ENCODE data around the gene MSMP. TPM values are rescaled to one million over a fixed set of nuclear protein-coding genes. Genes with fewer than 3 reads are reported as not detected.

MSMP gene
- total RNA-seq, 4 donors from 2014 or later, result not detected

DNA sequence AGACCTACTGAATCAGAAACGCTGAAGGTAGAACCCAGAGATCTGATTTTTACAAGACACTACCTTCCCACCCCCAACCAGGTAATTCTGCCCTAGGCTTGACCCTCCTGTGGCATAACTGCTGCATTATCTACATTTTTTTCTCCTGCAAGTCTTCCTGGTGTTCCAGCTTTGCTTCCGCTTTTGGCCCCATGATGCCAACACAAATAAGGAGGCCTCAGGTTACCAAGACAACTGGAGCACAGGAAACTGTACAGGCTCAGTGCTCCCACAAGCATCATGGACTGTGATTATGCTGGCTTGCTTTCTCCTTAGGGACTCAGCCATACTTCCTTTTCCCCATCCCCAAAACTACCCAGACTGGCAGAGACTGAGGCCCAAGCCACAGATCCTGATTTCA, 6.6 kb upstream of the MSMP start:
- intact Hi-C loops (cut with DNase I; ENCODE audit: low total_unique reads), result no loop called here

GRCh38 chr9:35759795-35760194, 5.7 kb upstream of the MSMP start:
- TF ChIP-seq POLR2A (IDR thresholded peaks at IDR 0.05), result no peak
- no peak for TF ChIP-seq CTCF (IDR thresholded peaks at IDR 0.05 in 4 of 5, conservative IDR thresholded peaks at IDR 0.05 in 1 of 5)
- Histone ChIP-seq H3K27ac (no peak overlapping the region), H3K4me3 (no peak overlapping the region), H3K36me3 (peaks cover 0 to 3% of the 10 kb centered on the region in 2 donors), H3K27me3 (no peaks in the 10 kb centered on the region), H3K4me1 (peaks cover 19 to 21% of the 10 kb centered on the region in 2 donors), H3K9me3 (no peaks in the 10 kb centered on the region)
- no peak for ATAC-seq
- intact Hi-C loops (cut with DNase I; ENCODE audit: low total_unique reads), result no loop called here
- in situ Hi-C loops (cut with MboI; ENCODE audit: low sequenced_read_pairs in 4 of 4), result no loop called here
- DNase-seq, result no peak

More for the DNA sequence above, 6.6 kb upstream of the MSMP start:
- Histone ChIP-seq H3K4me3 (no peak overlapping the region), H3K4me1 (peaks cover 19 to 21% of the 10 kb centered on the region in 2 donors), H3K27me3 (no peaks in the 10 kb centered on the region), H3K27ac (no peak overlapping the region), H3K36me3 (no peaks in the 10 kb centered on the region), H3K9me3 (no peaks in the 10 kb centered on the region)
- DNase-seq, result no peak
- ATAC-seq, result no peak
- no peak for TF ChIP-seq CTCF (IDR thresholded peaks at IDR 0.05 in 4 of 5, conservative IDR thresholded peaks at IDR 0.05 in 1 of 5)
- no peak for TF ChIP-seq POLR2A (IDR thresholded peaks at IDR 0.05)
- in situ Hi-C loops (cut with MboI; ENCODE audit: low sequenced_read_pairs in 4 of 4), result no loop called here

- Histone ChIP-seq H3K9me3 (no peaks in the 10 kb centered on the region), H3K4me3 (no peak overlapping the region), H3K36me3 (peaks cover 0 to 15% of the 10 kb centered on the region in 2 donors), H3K4me1 (peaks cover 19 to 21% of the 10 kb centered on the region in 2 donors), H3K27me3 (no peaks in the 10 kb centered on the region), H3K27ac (peak overlapping the region; percentile 81 to 95 (median 83))
- in situ Hi-C loops (cut with MboI; ENCODE audit: low sequenced_read_pairs in 4 of 4) (no loop called here), intact Hi-C loops (cut with DNase I; ENCODE audit: low total_unique reads) (no loop called here)
- no peak for TF ChIP-seq POLR2A (IDR thresholded peaks at IDR 0.05)
- no peak for TF ChIP-seq CTCF (IDR thresholded peaks at IDR 0.05 in 4 of 5, conservative IDR thresholded peaks at IDR 0.05 in 1 of 5)
- DNase-seq (no peak), ATAC-seq (no peak)
Observed at GRCh38 chr9:35758475-35759050, 4.5 kb upstream of the MSMP start.

DNA sequence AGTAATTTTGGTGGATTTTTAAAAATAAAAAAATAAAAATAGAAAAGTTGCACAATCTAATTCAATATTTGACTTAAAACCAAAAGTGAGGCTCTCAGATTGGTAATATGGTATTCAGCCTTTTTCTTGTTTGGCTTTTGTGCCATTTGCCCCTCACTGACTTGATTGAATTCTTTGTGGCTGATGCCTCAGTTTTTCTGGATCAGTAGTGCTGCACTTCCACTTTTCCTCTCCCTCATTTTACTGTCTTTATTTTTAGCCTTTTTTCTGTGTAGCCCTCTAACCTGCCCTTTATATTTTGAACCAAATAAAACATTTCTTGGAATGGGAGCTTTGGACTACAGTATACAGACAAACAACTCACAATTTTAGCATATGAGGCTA, 3.8 kb upstream of the MSMP start:
- H3K4me1 ChIP-seq, result peaks cover 19 to 21% of the 10 kb centered on the region in 2 donors
- intact Hi-C loops (cut with DNase I; ENCODE audit: low total_unique reads) (no loop called here), in situ Hi-C loops (cut with MboI; ENCODE audit: low sequenced_read_pairs in 4 of 4) (no loop called here)
- DNase-seq (no peak), ATAC-seq (no peak)
- no peaks in the 10 kb centered on the region for H3K9me3 ChIP-seq
- H3K4me3 ChIP-seq, result peak overlapping the region in 3 of 4 donors; percentile 62 to 76 (median 73)
- no peaks in the 10 kb centered on the region for H3K27me3 ChIP-seq
- peaks cover 0 to 22% of the 10 kb centered on the region in 2 donors for H3K36me3 ChIP-seq
- TF ChIP-seq CTCF (IDR thresholded peaks at IDR 0.05 in 4 of 5, conservative IDR thresholded peaks at IDR 0.05 in 1 of 5) (no peak), POLR2A (IDR thresholded peaks at IDR 0.05) (no peak)
- H3K27ac ChIP-seq, result peak overlapping the region; percentile 81 to 95 (median 83)

All from gastrocnemius medialis (tissue), 4 donors.